K562 (cell line): Measurements from ENCODE around the gene MAGIX. TPM values are rescaled to one million over a fixed set of nuclear protein-coding genes. Genes with fewer than 3 reads are reported as not detected.

Experiments used
- ATAC-seq: fragments of 200-7000 bp; cut with Tn5 transposase; 3 replicates; pipeline ENCODE4 v1.9.1; 2020; ENCODE audit warnings: moderate library complexity
- BruUV-seq: library from RNA; stranded (reverse); fragments of 400-500 nt; replicated peaks from 2 replicates; lab custom pipeline; 2021; lab: Mats Ljungman, UMichigan
- CTCF ChIA-PET: fragments of 300-600 bp; formaldehyde crosslinking; extraction: SDS; loops from one replicate; lab custom pipeline; 2021; ENCODE audit warnings: low intra/inter-chr PET ratio; lab: Yijun Ruan, JAX
- POLR2A ChIA-PET: fragments of 300-600, 350-650 bp; sonication (Branson Sonifier 250); formaldehyde crosslinking; extraction: SDS; loops from one replicate; lab custom pipeline; 2021; ENCODE audit warnings: antibody characterized with exemption, inconsistent platforms; lab: Yijun Ruan, JAX
- DNase-seq, 4 experiments: peaks; one replicate each; pipeline versions ENCODE4 v3.0.0 to v3.0.0-alpha.2; 2011 to 2018; ENCODE audit warnings: low spot score in 3 of 4, mixed read lengths in 3 of 4; ENCODE audit errors: extremely low read depth in 1 of 4
- FAIRE-seq: peaks from 2 replicates; lab custom pipeline; 2011; peaks lifted over from hg19 to GRCh38; lab: Jason Lieb, UNC
- H2AFZ ChIP-seq: 2 replicates; pipeline ENCODE4 v1.6.0; 2011; ENCODE audit warnings: low read depth, low read length, control low read depth, inconsistent platforms
- H3K27ac ChIP-seq: fragments of 200-600 bp; 3 replicates; pipeline ENCODE4 v1.8.0; 2011; ENCODE audit warnings: low read depth, mild to moderate bottlenecking, control low read depth, inconsistent platforms, low read length, moderate library complexity, mixed read lengths; ENCODE audit errors: extremely low read depth
- H3K27me3 ChIP-seq, 2 experiments: fragments of 300-600 bp in 1 of 2; 2 replicates in 1 of 2; 3 replicates in 1 of 2; pipeline versions ENCODE4 v1.6.0 to v1.8.0; 2011; ENCODE audit warnings: inconsistent platforms in 2 of 2, low read length in 2 of 2, mild to moderate bottlenecking in 1 of 2, mixed read lengths in 1 of 2, moderate library complexity in 1 of 2; ENCODE audit not compliant: control insufficient read depth in 2 of 2, insufficient read depth in 2 of 2
- H3K36me3 ChIP-seq: fragments of 300-600 bp; 3 replicates; pipeline ENCODE4 v1.8.0; 2011; ENCODE audit warnings: mild to moderate bottlenecking, low read length, inconsistent platforms; ENCODE audit not compliant: control insufficient read depth, insufficient read depth
- H3K4me1 ChIP-seq, 2 experiments: fragments of 200-600 bp in 1 of 2; replicated peaks in 1 of 2; 2 replicates in 1 of 2; 3 replicates in 1 of 2; pipeline versions ENCODE4 v1.5.1 to v1.8.0; 2011; ENCODE audit warnings: inconsistent platforms in 2 of 2, low read length in 2 of 2, mild to moderate bottlenecking in 1 of 2, mixed read lengths in 1 of 2, moderate library complexity in 1 of 2; ENCODE audit not compliant: control insufficient read depth in 2 of 2, insufficient read depth in 2 of 2
- H3K4me2 ChIP-seq: 2 replicates; pipeline ENCODE4 v1.6.1; 2011; ENCODE audit warnings: low read length, control low read depth, inconsistent platforms, mixed read lengths; ENCODE audit not compliant: insufficient read depth
- H3K4me3 ChIP-seq: fragments of 200-600 bp; sonication (generic), shearing (Covaris generic); 2 replicates; pipeline ENCODE4 v1.5.1; 2016; ENCODE audit warnings: control low read depth, inconsistent platforms
- H3K79me2 ChIP-seq: fragments of 200-600 bp; 3 replicates; pipeline ENCODE4 v1.8.0; 2011; ENCODE audit warnings: low read length, inconsistent platforms; ENCODE audit not compliant: control insufficient read depth, insufficient read depth
- H3K9ac ChIP-seq, 2 experiments: 2 replicates each; pipeline versions ENCODE4 v1.6.0 to v1.6.1; 2011; ENCODE audit warnings: low read depth in 2 of 2, low read length in 2 of 2, control low read depth in 1 of 2, inconsistent platforms in 1 of 2, mild to moderate bottlenecking in 1 of 2, mixed read lengths in 1 of 2; ENCODE audit not compliant: insufficient read depth in 1 of 2
- H3K9me1 ChIP-seq: one replicate; pipeline ENCODE4 v1.6.0; 2011; ENCODE audit warnings: inconsistent platforms, mild to moderate bottlenecking, low read length, moderate library complexity; ENCODE audit not compliant: control insufficient read depth, insufficient read depth
- H3K9me3 ChIP-seq: replicated peaks from 2 replicates; pipeline ENCODE4 v1.5.1; 2011; ENCODE audit warnings: low read depth, low read length, inconsistent platforms; ENCODE audit not compliant: control insufficient read depth, insufficient read depth
- H4K20me1 ChIP-seq: replicated peaks from 2 replicates; pipeline ENCODE4 v1.6.1; 2011; ENCODE audit warnings: low read length, inconsistent platforms, mixed read lengths; ENCODE audit not compliant: control insufficient read depth, insufficient read depth
- CBFA2T2 ChIP-seq: fragments of 450-650 bp; conservative IDR thresholded peaks from 2 replicates; pipeline ENCODE4 v1.6.1; 2017; ENCODE audit warnings: mild to moderate bottlenecking
- ZFX ChIP-seq: sonication (generic); formaldehyde crosslinking; IDR thresholded peaks from 2 replicates; pipeline ENCODE4 v1.8.0; 2022; ENCODE audit warnings: mild to moderate bottlenecking, missing genetic modification reagents, moderate library complexity
- WGBS: fragments of 100-300 bp; shearing (Covaris generic); methylation state at CpG from one replicate; pipeline ENCODE4 v1.1.6; 2016; ENCODE audit warnings: low coverage, mixed read lengths; ENCODE audit not compliant: insufficient coverage; ENCODE audit errors: missing lambda C conversion rate; 5-methylcytosine and 5-hydroxymethylcytosine counted together
- in situ Hi-C: fragments of 300-500 bp; cut with MboI; formaldehyde crosslinking; loops from 4 replicates; pipeline ENCODE4 v1.15.0; 2018; ENCODE audit warnings: inconsistent platforms, mixed read lengths
- intact Hi-C: fragments of 100-400 bp; cut with micrococcal nuclease; formaldehyde crosslinking; loops from 2 replicates; pipeline ENCODE4 v1.14.2; 2022
- polyA plus RNA-seq, 8 experiments: library from polyadenylated mRNA; depleted of rRNA in 4 of 8; stranded (reverse) in 5 of 8; unstranded in 3 of 8; fragments of >200 nt; fragmentation: Nextera tagmentation in 2 of 8; fragmentation: Illumina TruSeq in 1 of 8; extraction: Ambion mirVana in 2 of 8; extraction: Trizol in 1 of 8; gene quantifications; 2 replicates each; pipeline versions ENCODE4 v1.2.1 to v1.2.3, GENCODE V29; 2011 to 2014; ENCODE audit warnings: inconsistent platforms in 1 of 8, missing spikeins in 1 of 8
- total RNA-seq, 7 experiments: library from RNA; depleted of rRNA in 6 of 7; stranded (reverse); fragments of >200 nt in 6 of 7; fragmentation: Illumina TruSeq in 2 of 7; extraction: Trizol in 2 of 7; gene quantifications; 2 replicates each; pipeline versions ENCODE4 v1.2.1 to v1.2.3, GENCODE V29; 2011 to 2021; ENCODE audit warnings: low replicate concordance in 1 of 7
- TF ChIP-seq, protein P1 (sequence below): fragments of 150-350 bp; IDR thresholded peaks from 2 replicates; pipeline ENCODE4 v1.6.1; 2014; ENCODE audit warnings: low read depth, mild to moderate bottlenecking, low read length, borderline replicate concordance
- TF ChIP-seq, protein P2 (sequence below): fragments of 450-650 bp; IDR thresholded peaks from 2 replicates; pipeline ENCODE4 v1.6.1; 2017; ENCODE audit warnings: antibody characterized with exemption, mild to moderate bottlenecking
- TF ChIP-seq, protein P3 (sequence below), 2 experiments: IDR thresholded peaks; 2 replicates each; pipeline ENCODE4 v1.6.1; 2011; ENCODE audit warnings: borderline replicate concordance in 1 of 2, control low read depth in 1 of 2, low read depth in 1 of 2, low read length in 1 of 2, mild to moderate bottlenecking in 1 of 2, mixed read lengths in 1 of 2, moderate library complexity in 1 of 2; ENCODE audit not compliant: insufficient read depth in 1 of 2, insufficient read length in 1 of 2, poor library complexity in 1 of 2, severe bottlenecking in 1 of 2; ENCODE audit errors: extremely low read depth in 1 of 2
- TF ChIP-seq, protein P4 (sequence below): fragments of 200-800 bp; sonication (Bioruptor generic); IDR thresholded peaks from 2 replicates; pipeline ENCODE4 v1.6.1; 2016; ENCODE audit warnings: missing genetic modification characterization, missing compliant biosample characterization

Gene MAGIX
- total and polyA plus RNA-seq, 9 of the 15 experiments (the other 6 are each of a cell fraction or from before 2014, with no cell fraction given): 0.08 to 3.5 (median 0.47) TPM

DNA sequence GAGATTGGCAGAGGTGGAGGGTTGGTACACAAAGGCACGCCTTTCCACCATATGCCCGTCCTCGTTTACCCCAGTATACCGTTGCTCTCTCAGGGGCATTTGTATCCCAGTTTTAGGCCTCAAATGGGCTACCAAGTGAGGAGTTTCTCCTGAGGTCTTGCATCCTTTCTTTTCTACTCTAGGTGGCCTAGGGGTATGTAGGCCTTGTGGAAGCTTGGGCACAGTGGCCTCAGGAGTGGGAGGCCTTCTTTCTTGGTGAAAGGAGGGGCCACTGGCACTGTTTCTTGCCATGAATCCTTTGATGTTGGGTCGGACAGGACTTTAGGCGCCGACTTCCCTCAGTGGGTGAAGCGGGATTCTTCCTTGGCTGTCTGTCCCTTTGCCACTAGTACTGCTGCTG, 15.3 kb upstream of the MAGIX start:
- H3K9me1 ChIP-seq: no peaks in the 10 kb centered on the region
- no TSS peak for BruUV-seq
- peaks cover 5 to 9% of the 10 kb centered on the region in 2 experiments; a peak in 3 of 5 replicates for H3K4me1 ChIP-seq
- peaks cover 14% of the 10 kb centered on the region for H3K9me3 ChIP-seq
- H3K27ac ChIP-seq: peak overlapping the region; percentile 98
- intact Hi-C loops: loop anchor here (5.0 kb wide), 1 partner anchor 45 kb away; no protein-coding TSS in a partner anchor
- H3K4me3 ChIP-seq: peak overlapping the region; percentile 54
- H3K4me2 ChIP-seq: peak overlapping the region; percentile 94
- ChIA-PET POLR2A (interaction anchor here (0.8 kb wide), 1 partner anchor 11 kb away, joined by 3 read pairs; no protein-coding TSS in a partner anchor), CTCF (no interaction called here)
- peaks cover 56% of the 10 kb centered on the region for H3K36me3 ChIP-seq
- DNase-seq: peak in 1 of 4 experiments; percentile 31
- H3K79me2 ChIP-seq: peaks cover 78% of the 10 kb centered on the region
- no peak overlapping the region for H2AFZ ChIP-seq
- no peaks in the 10 kb centered on the region for H4K20me1 ChIP-seq
- H3K27me3 ChIP-seq: no peaks in the 10 kb centered on the region
- in situ Hi-C loops: no loop called here
- H3K9ac ChIP-seq: peak overlapping the region; percentile 95 to 97
- FAIRE-seq: no peak
- peak; percentile 24 for ATAC-seq
- 0% methylated on average over 7 of the region's 8 CpGs for WGBS
- no peak for TF ChIP-seq CBFA2T2
- TF ChIP-seq, protein P1, sequence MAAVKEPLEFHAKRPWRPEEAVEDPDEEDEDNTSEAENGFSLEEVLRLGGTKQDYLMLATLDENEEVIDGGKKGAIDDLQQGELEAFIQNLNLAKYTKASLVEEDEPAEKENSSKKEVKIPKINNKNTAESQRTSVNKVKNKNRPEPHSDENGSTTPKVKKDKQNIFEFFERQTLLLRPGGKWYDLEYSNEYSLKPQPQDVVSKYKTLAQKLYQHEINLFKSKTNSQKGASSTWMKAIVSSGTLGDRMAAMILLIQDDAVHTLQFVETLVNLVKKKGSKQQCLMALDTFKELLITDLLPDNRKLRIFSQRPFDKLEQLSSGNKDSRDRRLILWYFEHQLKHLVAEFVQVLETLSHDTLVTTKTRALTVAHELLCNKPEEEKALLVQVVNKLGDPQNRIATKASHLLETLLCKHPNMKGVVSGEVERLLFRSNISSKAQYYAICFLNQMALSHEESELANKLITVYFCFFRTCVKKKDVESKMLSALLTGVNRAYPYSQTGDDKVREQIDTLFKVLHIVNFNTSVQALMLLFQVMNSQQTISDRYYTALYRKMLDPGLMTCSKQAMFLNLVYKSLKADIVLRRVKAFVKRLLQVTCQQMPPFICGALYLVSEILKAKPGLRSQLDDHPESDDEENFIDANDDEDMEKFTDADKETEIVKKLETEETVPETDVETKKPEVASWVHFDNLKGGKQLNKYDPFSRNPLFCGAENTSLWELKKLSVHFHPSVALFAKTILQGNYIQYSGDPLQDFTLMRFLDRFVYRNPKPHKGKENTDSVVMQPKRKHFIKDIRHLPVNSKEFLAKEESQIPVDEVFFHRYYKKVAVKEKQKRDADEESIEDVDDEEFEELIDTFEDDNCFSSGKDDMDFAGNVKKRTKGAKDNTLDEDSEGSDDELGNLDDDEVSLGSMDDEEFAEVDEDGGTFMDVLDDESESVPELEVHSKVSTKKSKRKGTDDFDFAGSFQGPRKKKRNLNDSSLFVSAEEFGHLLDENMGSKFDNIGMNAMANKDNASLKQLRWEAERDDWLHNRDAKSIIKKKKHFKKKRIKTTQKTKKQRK: no peak
- TF ChIP-seq, protein P2, sequence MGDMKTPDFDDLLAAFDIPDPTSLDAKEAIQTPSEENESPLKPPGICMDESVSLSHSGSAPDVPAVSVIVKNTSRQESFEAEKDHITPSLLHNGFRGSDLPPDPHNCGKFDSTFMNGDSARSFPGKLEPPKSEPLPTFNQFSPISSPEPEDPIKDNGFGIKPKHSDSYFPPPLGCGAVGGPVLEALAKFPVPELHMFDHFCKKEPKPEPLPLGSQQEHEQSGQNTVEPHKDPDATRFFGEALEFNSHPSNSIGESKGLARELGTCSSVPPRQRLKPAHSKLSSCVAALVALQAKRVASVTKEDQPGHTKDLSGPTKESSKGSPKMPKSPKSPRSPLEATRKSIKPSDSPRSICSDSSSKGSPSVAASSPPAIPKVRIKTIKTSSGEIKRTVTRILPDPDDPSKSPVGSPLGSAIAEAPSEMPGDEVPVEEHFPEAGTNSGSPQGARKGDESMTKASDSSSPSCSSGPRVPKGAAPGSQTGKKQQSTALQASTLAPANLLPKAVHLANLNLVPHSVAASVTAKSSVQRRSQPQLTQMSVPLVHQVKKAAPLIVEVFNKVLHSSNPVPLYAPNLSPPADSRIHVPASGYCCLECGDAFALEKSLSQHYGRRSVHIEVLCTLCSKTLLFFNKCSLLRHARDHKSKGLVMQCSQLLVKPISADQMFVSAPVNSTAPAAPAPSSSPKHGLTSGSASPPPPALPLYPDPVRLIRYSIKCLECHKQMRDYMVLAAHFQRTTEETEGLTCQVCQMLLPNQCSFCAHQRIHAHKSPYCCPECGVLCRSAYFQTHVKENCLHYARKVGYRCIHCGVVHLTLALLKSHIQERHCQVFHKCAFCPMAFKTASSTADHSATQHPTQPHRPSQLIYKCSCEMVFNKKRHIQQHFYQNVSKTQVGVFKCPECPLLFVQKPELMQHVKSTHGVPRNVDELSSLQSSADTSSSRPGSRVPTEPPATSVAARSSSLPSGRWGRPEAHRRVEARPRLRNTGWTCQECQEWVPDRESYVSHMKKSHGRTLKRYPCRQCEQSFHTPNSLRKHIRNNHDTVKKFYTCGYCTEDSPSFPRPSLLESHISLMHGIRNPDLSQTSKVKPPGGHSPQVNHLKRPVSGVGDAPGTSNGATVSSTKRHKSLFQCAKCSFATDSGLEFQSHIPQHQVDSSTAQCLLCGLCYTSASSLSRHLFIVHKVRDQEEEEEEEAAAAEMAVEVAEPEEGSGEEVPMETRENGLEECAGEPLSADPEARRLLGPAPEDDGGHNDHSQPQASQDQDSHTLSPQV: peak; percentile 45
- TF ChIP-seq, protein P3, sequence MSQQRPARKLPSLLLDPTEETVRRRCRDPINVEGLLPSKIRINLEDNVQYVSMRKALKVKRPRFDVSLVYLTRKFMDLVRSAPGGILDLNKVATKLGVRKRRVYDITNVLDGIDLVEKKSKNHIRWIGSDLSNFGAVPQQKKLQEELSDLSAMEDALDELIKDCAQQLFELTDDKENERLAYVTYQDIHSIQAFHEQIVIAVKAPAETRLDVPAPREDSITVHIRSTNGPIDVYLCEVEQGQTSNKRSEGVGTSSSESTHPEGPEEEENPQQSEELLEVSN (IDR thresholded peaks at IDR 0.05; ENCODE audit: borderline replicate concordance in 1 of 2, extremely low read depth in 1 of 2, insufficient read depth in 1 of 2, insufficient read length in 1 of 2, low read depth in 1 of 2, low read length in 1 of 2, poor library complexity in 1 of 2, severe bottlenecking in 1 of 2): peak in 1 of 2 experiments; percentile 3
- TF ChIP-seq, protein P4, sequence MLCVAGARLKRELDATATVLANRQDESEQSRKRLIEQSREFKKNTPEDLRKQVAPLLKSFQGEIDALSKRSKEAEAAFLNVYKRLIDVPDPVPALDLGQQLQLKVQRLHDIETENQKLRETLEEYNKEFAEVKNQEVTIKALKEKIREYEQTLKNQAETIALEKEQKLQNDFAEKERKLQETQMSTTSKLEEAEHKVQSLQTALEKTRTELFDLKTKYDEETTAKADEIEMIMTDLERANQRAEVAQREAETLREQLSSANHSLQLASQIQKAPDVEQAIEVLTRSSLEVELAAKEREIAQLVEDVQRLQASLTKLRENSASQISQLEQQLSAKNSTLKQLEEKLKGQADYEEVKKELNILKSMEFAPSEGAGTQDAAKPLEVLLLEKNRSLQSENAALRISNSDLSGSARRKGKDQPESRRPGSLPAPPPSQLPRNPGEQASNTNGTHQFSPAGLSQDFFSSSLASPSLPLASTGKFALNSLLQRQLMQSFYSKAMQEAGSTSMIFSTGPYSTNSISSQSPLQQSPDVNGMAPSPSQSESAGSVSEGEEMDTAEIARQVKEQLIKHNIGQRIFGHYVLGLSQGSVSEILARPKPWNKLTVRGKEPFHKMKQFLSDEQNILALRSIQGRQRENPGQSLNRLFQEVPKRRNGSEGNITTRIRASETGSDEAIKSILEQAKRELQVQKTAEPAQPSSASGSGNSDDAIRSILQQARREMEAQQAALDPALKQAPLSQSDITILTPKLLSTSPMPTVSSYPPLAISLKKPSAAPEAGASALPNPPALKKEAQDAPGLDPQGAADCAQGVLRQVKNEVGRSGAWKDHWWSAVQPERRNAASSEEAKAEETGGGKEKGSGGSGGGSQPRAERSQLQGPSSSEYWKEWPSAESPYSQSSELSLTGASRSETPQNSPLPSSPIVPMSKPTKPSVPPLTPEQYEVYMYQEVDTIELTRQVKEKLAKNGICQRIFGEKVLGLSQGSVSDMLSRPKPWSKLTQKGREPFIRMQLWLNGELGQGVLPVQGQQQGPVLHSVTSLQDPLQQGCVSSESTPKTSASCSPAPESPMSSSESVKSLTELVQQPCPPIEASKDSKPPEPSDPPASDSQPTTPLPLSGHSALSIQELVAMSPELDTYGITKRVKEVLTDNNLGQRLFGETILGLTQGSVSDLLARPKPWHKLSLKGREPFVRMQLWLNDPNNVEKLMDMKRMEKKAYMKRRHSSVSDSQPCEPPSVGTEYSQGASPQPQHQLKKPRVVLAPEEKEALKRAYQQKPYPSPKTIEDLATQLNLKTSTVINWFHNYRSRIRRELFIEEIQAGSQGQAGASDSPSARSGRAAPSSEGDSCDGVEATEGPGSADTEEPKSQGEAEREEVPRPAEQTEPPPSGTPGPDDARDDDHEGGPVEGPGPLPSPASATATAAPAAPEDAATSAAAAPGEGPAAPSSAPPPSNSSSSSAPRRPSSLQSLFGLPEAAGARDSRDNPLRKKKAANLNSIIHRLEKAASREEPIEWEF: 0 out of 2 replicates have a peak, but pooled peaks have one; percentile 3
- peak; percentile 77 for TF ChIP-seq ZFX (CRISPR knock-in tag)
